OCI-LY7 (cell line): Measurements from ENCODE around the gene WIZ. TPM values are rescaled to one million over a fixed set of nuclear protein-coding genes. Genes with fewer than 3 reads are reported as not detected.

Experiments used
- BruUV-seq: library from RNA; stranded (reverse); fragments of 400-500 nt; replicated peaks from 2 replicates; lab custom pipeline; 2021; lab: Mats Ljungman, UMichigan
- CTCF ChIA-PET: fragments of 300-600 bp; sonication (Branson Sonifier 250); formaldehyde crosslinking; loops from one replicate; lab custom pipeline; 2022; ENCODE audit warnings: antibody characterized with exemption; ENCODE audit not compliant: unreplicated experiment; lab: Charles Lee
- POLR2A ChIA-PET: fragments of 300-600 bp; sonication (Branson Sonifier 250); formaldehyde crosslinking; loops from one replicate; lab custom pipeline; 2022; ENCODE audit warnings: antibody characterized with exemption; lab: Charles Lee
- DNase-seq: peaks from one replicate; pipeline ENCODE4 v3.0.0-alpha.2; 2015; ENCODE audit warnings: low spot score
- H2AFZ ChIP-seq: fragments of 200-600 bp; sonication (generic), shearing (Covaris generic); 2 replicates; pipeline ENCODE4 v1.6.1; 2014; ENCODE audit warnings: mild to moderate bottlenecking, antibody characterized with exemption, low read length, moderate library complexity
- H3K27ac ChIP-seq: fragments of 200-600 bp; sonication (generic); 2 replicates; pipeline ENCODE4 v1.5.1; 2014; ENCODE audit warnings: mixed run types, low read depth, mild to moderate bottlenecking, moderate library complexity, low read length, inconsistent platforms; ENCODE audit not compliant: poor library complexity, severe bottlenecking
- H3K36me3 ChIP-seq: fragments of 200-600 bp; sonication (generic); 2 replicates; pipeline ENCODE4 v1.6.1; 2014; ENCODE audit warnings: mild to moderate bottlenecking, antibody characterized with exemption, low read length, moderate library complexity, mixed read lengths; ENCODE audit not compliant: insufficient read depth
- H3K4me1 ChIP-seq: fragments of 200-600 bp; sonication (generic); 2 replicates; pipeline ENCODE4 v1.5.1; 2014; ENCODE audit warnings: mild to moderate bottlenecking, low read length; ENCODE audit not compliant: insufficient read depth, poor library complexity, severe bottlenecking
- H3K4me2 ChIP-seq: fragments of 200-600 bp; sonication (generic); 2 replicates; pipeline ENCODE4 v1.6.1; 2014; ENCODE audit warnings: mild to moderate bottlenecking, low read length
- H3K4me3 ChIP-seq: fragments of 200-600 bp; sonication (generic); 2 replicates; pipeline ENCODE4 v1.5.1; 2014; ENCODE audit warnings: mild to moderate bottlenecking, low read depth, low read length; ENCODE audit not compliant: poor library complexity, severe bottlenecking
- H3K79me2 ChIP-seq: fragments of 200-600 bp; sonication (generic); 2 replicates; pipeline ENCODE4 v1.6.1; 2016; ENCODE audit warnings: low read depth, mild to moderate bottlenecking, low read length, moderate library complexity, mixed read lengths; ENCODE audit not compliant: insufficient read depth
- H3K9me2 ChIP-seq: fragments of 200-600 bp; sonication (generic); 2 replicates; pipeline ENCODE4 v1.6.1; 2016; ENCODE audit warnings: mild to moderate bottlenecking, low read length, mixed read lengths; ENCODE audit not compliant: insufficient read depth
- H3K9me3 ChIP-seq: fragments of 200-600 bp; sonication (generic); 2 replicates; pipeline ENCODE4 v1.6.1; 2014; ENCODE audit warnings: mild to moderate bottlenecking, mixed run types, low read length, mixed read lengths
- H4K20me1 ChIP-seq: fragments of 200-600 bp; sonication (generic); 2 replicates; pipeline ENCODE4 v1.6.1; 2014; ENCODE audit warnings: mild to moderate bottlenecking, antibody characterized with exemption, low read length, moderate library complexity, mixed read lengths; ENCODE audit not compliant: insufficient read depth
- EZH2phosphoT487 ChIP-seq: fragments of 200-600 bp; sonication (generic); IDR thresholded peaks from 2 replicates; pipeline ENCODE4 v1.6.1; 2018; ENCODE audit warnings: low read depth, borderline replicate concordance, mild to moderate bottlenecking, mixed run types, antibody characterized with exemption, low read length, moderate library complexity, mixed read lengths
- intact Hi-C: fragments of 100-400 bp; cut with micrococcal nuclease; formaldehyde crosslinking; loops from one replicate; pipeline ENCODE4 v1.10.0; 2022; ENCODE audit not compliant: unreplicated experiment
- total RNA-seq, 2 experiments: library from RNA; depleted of rRNA in 1 of 2; stranded (reverse); fragments of >200 nt in 1 of 2; shearing (Covaris generic) in 1 of 2; gene quantifications; 2 replicates each; pipeline ENCODE4 v1.2.3, GENCODE V29; 2014 to 2022
- TF ChIP-seq, protein P1 (sequence below): fragments of 200-600 bp; sonication (generic); conservative IDR thresholded peaks from 2 replicates; pipeline ENCODE4 v1.5.1; 2014; ENCODE audit warnings: mild to moderate bottlenecking, antibody characterized with exemption, low read length, moderate library complexity, mixed read lengths

WIZ gene
- total RNA-seq, 2 experiments from 2014 or later: 16.4 to 35.9 TPM

DNA sequence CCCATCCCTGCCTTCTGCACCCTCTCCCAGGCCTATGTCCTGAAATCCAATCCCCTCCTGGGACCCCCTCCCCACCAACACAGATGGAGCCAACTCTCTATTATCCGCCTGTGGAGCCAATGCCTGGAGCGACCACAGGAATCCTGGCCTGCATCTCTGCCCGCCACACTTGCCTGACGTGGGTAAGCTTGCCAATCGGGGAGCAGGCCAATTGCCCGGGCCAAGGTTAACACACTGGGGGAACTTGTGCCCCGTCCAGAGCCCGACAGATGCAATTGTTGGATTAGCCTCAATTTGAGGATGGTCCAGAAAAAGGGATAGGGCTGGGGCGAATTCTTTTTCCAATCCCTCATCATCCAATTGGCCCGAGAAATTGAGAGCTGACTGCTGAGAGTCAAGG, 5.9 kb downstream of the WIZ start:
- Histone ChIP-seq H3K4me3 (no peak overlapping the region), H3K9me2 (no peaks in the 10 kb centered on the region), H4K20me1 (no peaks in the 10 kb centered on the region), H3K4me1 (peaks cover 3% of the 10 kb centered on the region), H3K4me2 (no peak overlapping the region), H3K79me2 (no peaks in the 10 kb centered on the region), H3K9me3 (no peaks in the 10 kb centered on the region), H3K36me3 (no peaks in the 10 kb centered on the region), H2AFZ (no peak overlapping the region), H3K27ac (no peak overlapping the region)
- TF ChIP-seq EZH2phosphoT487: no peak
- TF ChIP-seq, protein P1, sequence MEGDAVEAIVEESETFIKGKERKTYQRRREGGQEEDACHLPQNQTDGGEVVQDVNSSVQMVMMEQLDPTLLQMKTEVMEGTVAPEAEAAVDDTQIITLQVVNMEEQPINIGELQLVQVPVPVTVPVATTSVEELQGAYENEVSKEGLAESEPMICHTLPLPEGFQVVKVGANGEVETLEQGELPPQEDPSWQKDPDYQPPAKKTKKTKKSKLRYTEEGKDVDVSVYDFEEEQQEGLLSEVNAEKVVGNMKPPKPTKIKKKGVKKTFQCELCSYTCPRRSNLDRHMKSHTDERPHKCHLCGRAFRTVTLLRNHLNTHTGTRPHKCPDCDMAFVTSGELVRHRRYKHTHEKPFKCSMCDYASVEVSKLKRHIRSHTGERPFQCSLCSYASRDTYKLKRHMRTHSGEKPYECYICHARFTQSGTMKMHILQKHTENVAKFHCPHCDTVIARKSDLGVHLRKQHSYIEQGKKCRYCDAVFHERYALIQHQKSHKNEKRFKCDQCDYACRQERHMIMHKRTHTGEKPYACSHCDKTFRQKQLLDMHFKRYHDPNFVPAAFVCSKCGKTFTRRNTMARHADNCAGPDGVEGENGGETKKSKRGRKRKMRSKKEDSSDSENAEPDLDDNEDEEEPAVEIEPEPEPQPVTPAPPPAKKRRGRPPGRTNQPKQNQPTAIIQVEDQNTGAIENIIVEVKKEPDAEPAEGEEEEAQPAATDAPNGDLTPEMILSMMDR: no peak
- no TSS peak for BruUV-seq
- intact Hi-C loops: no loop called here
- CTCF ChIA-PET: no interaction called here
- DNase-seq: no peak
- POLR2A ChIA-PET: no interaction called here

DNA sequence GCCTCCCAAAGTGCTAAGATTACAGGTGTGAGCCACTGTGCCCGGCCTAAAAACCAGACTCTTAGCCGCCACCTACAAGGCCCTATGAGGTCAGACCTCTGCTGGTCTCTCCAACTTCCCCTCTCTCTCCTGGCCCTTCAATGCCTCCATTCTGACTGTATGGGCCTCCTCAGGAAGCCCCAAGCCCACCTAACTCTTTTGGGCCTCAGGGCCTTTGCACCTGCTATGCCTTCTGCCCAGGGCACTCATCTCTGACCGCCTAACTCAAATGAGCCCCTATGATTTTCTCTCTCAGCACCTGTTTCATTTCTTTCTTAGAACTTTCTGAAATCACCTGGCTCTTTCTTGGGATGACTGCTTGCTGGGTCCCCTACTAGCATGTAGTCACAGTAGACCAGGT, 6.4 kb downstream of the WIZ start:
- POLR2A ChIA-PET: no interaction called here
- DNase-seq: no peak
- Histone ChIP-seq H3K27ac (no peak overlapping the region), H3K4me2 (no peak overlapping the region), H3K4me3 (no peak overlapping the region), H3K79me2 (no peaks in the 10 kb centered on the region), H3K36me3 (no peaks in the 10 kb centered on the region), H3K9me3 (no peaks in the 10 kb centered on the region), H2AFZ (no peak overlapping the region), H4K20me1 (no peaks in the 10 kb centered on the region), H3K9me2 (no peaks in the 10 kb centered on the region), H3K4me1 (no peaks in the 10 kb centered on the region)
- CTCF ChIA-PET: no interaction called here
- BruUV-seq: no TSS peak
- intact Hi-C loops: no loop called here
- TF ChIP-seq, protein P1: no peak
- no peak for TF ChIP-seq EZH2phosphoT487

DNA sequence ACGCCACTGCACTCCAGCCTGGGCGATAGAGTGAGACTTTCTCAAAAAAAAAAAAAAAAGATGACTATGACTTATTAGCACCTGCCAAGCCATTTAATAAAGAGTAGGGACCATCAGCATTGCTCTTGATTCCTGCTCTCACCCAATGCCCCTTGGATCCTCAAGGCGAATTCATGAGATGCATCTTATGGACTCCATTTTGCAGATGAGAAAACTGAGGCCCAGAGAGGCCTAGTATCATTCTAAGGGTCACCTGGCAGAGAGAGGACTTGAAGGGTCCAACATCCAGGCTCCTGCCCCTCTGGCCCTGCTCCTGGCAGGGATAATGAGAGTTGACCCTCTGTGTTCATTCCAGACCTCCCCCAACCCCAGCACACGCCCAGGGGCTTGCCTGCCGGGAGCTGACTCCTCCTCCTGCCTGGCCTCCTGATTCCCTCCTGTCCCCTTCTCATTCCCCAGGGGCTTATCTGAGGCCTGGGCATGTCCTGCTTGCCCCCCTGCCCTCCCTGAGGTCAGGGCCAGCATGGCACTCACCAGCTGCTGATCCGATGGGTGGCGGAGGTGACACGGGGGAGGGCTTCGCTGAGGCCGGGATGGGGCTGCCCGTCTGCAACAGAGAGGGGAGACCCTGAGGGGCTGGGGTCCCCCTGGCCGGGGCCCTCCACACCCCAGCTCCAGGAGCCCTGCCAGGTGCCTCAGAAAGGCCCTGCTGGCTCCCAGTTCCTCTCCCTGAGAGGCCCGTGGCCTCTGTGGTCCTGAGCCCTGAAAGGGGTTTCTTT, 7.4 kb downstream of the WIZ start:
- H3K36me3 ChIP-seq: no peaks in the 10 kb centered on the region
- no peaks in the 10 kb centered on the region for H3K9me2 ChIP-seq
- no peaks in the 10 kb centered on the region for H3K9me3 ChIP-seq
- TF ChIP-seq EZH2phosphoT487: no peak
- TF ChIP-seq, protein P1: no peak
- H3K27ac ChIP-seq: no peak overlapping the region
- H4K20me1 ChIP-seq: no peaks in the 10 kb centered on the region
- no TSS peak for BruUV-seq
- H2AFZ ChIP-seq: no peak overlapping the region
- no peak overlapping the region for H3K4me3 ChIP-seq
- no peaks in the 10 kb centered on the region for H3K79me2 ChIP-seq
- H3K4me1 ChIP-seq: no peaks in the 10 kb centered on the region
- DNase-seq: no peak
- intact Hi-C loops: no loop called here
- ChIA-PET POLR2A (no interaction called here), CTCF (no interaction called here)
- H3K4me2 ChIP-seq: no peak overlapping the region
